Heart right ventricle (tissue), 16 donors: ENCODE results near the gene FUNDC2. TPM values are rescaled to one million over a fixed set of nuclear protein-coding genes. Genes with fewer than 3 reads are reported as not detected.

Source experiments
- ATAC-seq, 8 donors: fragments of 200-7000 bp; cut with Tn5 transposase; one replicate each; pipeline ENCODE4 v1.9.1; 2020; ENCODE audit warnings: mild to moderate bottlenecking in 8 of 8, moderate library complexity in 8 of 8, moderate number of reproducible peaks in 1 of 8
- DNase-seq, 2 donors: peaks; one replicate each; pipeline ENCODE4 v3.0.0-alpha.2; 2020
- H3K27ac ChIP-seq, 10 donors: fragments of 200-600 bp; sonication (generic) in 2 of 10; one replicate each; pipeline versions ENCODE4 v1.5.0 to v1.8.0; 2020 to 2022; ENCODE audit warnings: mild to moderate bottlenecking in 3 of 10
- H3K27me3 ChIP-seq, 7 donors: fragments of 200-600 bp; one replicate each; pipeline ENCODE4 v1.8.0; 2021 to 2022; ENCODE audit warnings: mild to moderate bottlenecking in 2 of 7
- H3K36me3 ChIP-seq, 9 donors: fragments of 200-600 bp; sonication (generic) in 1 of 9; one replicate each; pipeline versions ENCODE4 v1.5.0 to v1.8.0; 2020 to 2022; ENCODE audit warnings: mild to moderate bottlenecking in 2 of 9
- H3K4me1 ChIP-seq, 9 donors: fragments of 200-600 bp; sonication (generic) in 1 of 9; one replicate each; pipeline versions ENCODE4 v1.5.0 to v1.8.0; 2020 to 2022; ENCODE audit warnings: mild to moderate bottlenecking in 4 of 9
- H3K4me3 ChIP-seq, 10 donors: fragments of 200-600 bp; sonication (generic) in 2 of 10; one replicate each; pipeline versions ENCODE4 v1.5.0 to v1.8.0; 2020 to 2022; ENCODE audit warnings: mild to moderate bottlenecking in 7 of 10, moderate library complexity in 2 of 10
- H3K9me3 ChIP-seq, 11 donors: fragments of 200-600 bp in 10 of 11; sonication (generic) in 2 of 11; one replicate each; pipeline versions ENCODE4 v1.5.0 to v1.8.0; 2013 to 2022; ENCODE audit warnings: mild to moderate bottlenecking in 2 of 11, control low read depth in 1 of 11, moderate library complexity in 1 of 11
- WGBS, 2 donors: extraction: QIAGEN DNeasy Blood & Tissue Kit; methylation state at CpG; one replicate each; pipeline ENCODE4 v1.1.7; 2013; ENCODE audit warnings: inconsistent platforms in 1 of 2; 5-methylcytosine and 5-hydroxymethylcytosine counted together
- intact Hi-C, 10 donors: fragments of 100-400 bp; cut with DNase I; formaldehyde crosslinking; loops; one replicate each; pipeline versions ENCODE4 v1.11.1 to v1.14.2; 2022
- polyA plus RNA-seq, 2 donors: library from polyadenylated mRNA; stranded (reverse); fragments of 200-250 nt; gene quantifications; one replicate each; pipeline ENCODE4 v1.2.3, GENCODE V29; 2013
- total RNA-seq, 10 donors: library from RNA; stranded (reverse); fragmentation: NEBNext Ultra II Directional in 3 of 10; extraction: Animal tissue kit (Norgen Biotek cat#: 25700) in 3 of 10; gene quantifications; one replicate each; pipeline versions ENCODE4 v1.2.1 to v1.2.4, GENCODE V29; 2021 to 2023
- TF ChIP-seq, protein P1 (sequence below), 9 donors: fragments of 200-600 bp; sonication (generic) in 2 of 9; IDR thresholded peaks; one replicate each; pipeline versions ENCODE4 v1.5.0 to v1.8.0; 2021 to 2022; ENCODE audit warnings: antibody characterized with exemption in 9 of 9, mild to moderate bottlenecking in 5 of 9, moderate library complexity in 1 of 9
- donor health status: Arrhythmogenic right ventricular cardiomyopathy.
- donor health status: ischemic (EF 13 %, LVEDD 7.1; RV severe dilation, severe dysfunction).
- donor health status: healthy with polysubstance abuse.
- donor health status: DM: no; HTN: yes; CAD: no.
- donor health status: DM: no; HTN: no; CAD: no.
- donor health status: ischemic (EF 25% LVEDD 6.9; RV normal size, moderate dysfunction).
- donor health status: ischemic (EF 25% LVEDD 5.7; RV mildly dilated, moderate dysfunction).
- donor health status: healthy.
- donor health status: DM: yes; HTN: yes; CAD: no.
- donor health status: Ischemic cardiomyopathy.
- donor health status: ischemic (EF 35%, LVEDD 5.7; RV mildly dilated, moderate dysfunction).
- donor health status: nonischemic (EF 11% LVEDD 7.7; RV severe dilation, severe dysfunction).
- donor health status: DM: yes; HTN: yes; CAD: no.
- donor health status: PGD.
- donor health status: ischemic (EF 29% LVEDD 5.4; RV normal size, mild dysfunction).
- donor health status: nonischemic (EF 23%, LVEDD 6.1; RV moderate dilation, normal function).

FUNDC2 gene
- total and polyA plus RNA-seq, 12 donors: 234 to 530 (median 312) TPM

DNA sequence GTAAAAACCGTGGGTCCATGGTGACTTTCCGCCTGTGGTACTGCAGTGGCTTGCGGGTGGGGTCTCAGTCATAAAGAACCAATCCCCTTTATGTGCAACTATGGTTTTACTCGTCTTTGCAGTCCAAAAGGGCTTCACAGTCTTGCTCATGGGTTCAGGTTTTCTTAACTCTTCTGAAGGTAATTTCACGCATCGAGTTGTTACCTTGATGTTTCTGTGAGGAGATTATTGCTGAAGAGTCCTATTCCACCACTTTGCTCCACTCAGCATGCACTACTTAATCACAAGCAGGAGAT is 45.6 kb upstream of the FUNDC2 start:
- TF ChIP-seq, protein P1, sequence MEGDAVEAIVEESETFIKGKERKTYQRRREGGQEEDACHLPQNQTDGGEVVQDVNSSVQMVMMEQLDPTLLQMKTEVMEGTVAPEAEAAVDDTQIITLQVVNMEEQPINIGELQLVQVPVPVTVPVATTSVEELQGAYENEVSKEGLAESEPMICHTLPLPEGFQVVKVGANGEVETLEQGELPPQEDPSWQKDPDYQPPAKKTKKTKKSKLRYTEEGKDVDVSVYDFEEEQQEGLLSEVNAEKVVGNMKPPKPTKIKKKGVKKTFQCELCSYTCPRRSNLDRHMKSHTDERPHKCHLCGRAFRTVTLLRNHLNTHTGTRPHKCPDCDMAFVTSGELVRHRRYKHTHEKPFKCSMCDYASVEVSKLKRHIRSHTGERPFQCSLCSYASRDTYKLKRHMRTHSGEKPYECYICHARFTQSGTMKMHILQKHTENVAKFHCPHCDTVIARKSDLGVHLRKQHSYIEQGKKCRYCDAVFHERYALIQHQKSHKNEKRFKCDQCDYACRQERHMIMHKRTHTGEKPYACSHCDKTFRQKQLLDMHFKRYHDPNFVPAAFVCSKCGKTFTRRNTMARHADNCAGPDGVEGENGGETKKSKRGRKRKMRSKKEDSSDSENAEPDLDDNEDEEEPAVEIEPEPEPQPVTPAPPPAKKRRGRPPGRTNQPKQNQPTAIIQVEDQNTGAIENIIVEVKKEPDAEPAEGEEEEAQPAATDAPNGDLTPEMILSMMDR (IDR thresholded peaks at IDR 0.05): peak in 1 of 9 donors; percentile 5
- ATAC-seq (no peak), DNase-seq (no peak)
- Histone ChIP-seq H3K4me1 (peaks cover 0 to 8% (median 0%) of the 10 kb centered on the region in 9 donors), H3K4me3 (peak overlapping the region in 5 of 10 donors; percentile 40 to 50 (median 43)), H3K27ac (peak overlapping the region in 2 of 10 donors; percentile 5 to 48), H3K27me3 (no peaks in the 10 kb centered on the region), H3K9me3 (peaks cover 0 to 15% (median 0%) of the 10 kb centered on the region in 11 donors), H3K36me3 (peaks cover 0 to 17% (median 0%) of the 10 kb centered on the region in 9 donors)
- 23 to 26% methylated on average over 6 of the region's 6 CpGs for WGBS, 2 donors
- intact Hi-C loops: loop anchor here in 7 of 10 donors (1.0 to 10.0 kb wide), 5 partner anchors 71 to 76 kb away; no protein-coding TSS in a partner anchor

DNA sequence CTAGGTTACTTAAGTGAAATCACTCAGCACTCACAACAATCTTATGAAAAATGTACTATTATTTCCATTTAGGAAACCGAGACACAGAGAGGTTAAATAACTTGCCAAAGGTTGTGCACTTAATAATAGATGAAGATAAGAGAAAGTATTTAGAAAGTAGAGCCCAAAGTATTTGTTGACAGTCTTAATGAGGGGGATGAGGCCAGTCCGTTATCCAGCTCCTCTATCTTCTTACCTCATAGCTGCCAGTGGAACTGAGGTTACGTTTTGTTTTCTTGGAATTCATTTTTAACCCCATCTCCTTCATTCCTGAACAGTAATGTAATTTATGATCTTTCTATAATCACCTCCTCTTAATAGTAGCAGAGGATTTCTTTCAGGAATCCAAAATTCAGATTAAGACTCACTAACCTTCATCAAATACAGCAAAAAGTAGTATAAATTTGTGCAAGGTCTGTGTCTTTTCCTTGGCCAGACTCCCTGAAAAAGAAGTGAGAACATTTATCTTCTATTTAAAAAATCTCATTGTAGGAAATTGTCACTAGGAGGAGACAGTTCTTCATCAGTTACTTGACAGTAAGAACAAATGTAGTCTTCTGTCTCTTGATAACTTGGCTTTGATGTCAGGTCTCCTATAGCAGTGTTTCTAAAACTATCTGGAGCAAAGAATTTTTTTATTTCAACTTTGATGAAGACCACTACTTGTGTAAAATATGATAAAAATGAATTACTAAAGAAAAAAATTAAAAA is 39.6 kb upstream of the FUNDC2 start:
- ATAC-seq (no peak), DNase-seq (no peak)
- no peak overlapping the region for H3K27ac ChIP-seq
- peaks cover 0 to 8% (median 0%) of the 10 kb centered on the region in 9 donors for H3K4me1 ChIP-seq
- TF ChIP-seq, protein P1 (IDR thresholded peaks at IDR 0.05): peak in 6 of 9 donors; percentile 5 to 31 (median 26)
- H3K4me3 ChIP-seq: no peak overlapping the region
- peaks cover 0 to 26% (median 0%) of the 10 kb centered on the region in 9 donors for H3K36me3 ChIP-seq
- H3K9me3 ChIP-seq: no peaks in the 10 kb centered on the region
- intact Hi-C loops: loop anchor here in 1 of 10 donors (10.0 kb wide), 1 partner anchor 68 kb away; no protein-coding TSS in a partner anchor
- no peaks in the 10 kb centered on the region for H3K27me3 ChIP-seq
- WGBS, 2 donors: 35 to 40% methylated on average over 3 of the region's 3 CpGs

DNA sequence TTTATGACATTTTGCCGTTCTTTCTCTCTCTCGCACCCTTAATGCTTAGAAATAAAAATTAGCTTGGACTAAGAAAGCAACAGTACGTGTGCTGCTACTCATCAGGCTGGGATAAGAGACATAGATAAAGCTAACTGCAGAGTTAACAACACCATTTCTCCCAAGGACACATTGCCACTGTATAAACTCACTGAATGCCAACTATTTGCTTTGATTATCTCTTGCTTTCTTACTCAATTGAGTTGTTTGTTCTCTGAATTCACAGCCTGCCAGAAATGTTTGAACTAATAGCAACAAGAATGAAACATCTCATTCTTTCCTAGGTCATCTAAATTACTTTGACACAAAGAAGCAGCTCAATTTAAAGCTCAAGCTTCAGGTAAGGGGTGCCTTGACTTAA is 38.7 kb upstream of the FUNDC2 start:
- no peak overlapping the region for H3K27ac ChIP-seq
- DNase-seq (no peak), ATAC-seq (no peak)
- H3K4me3 ChIP-seq: no peak overlapping the region
- peaks cover 0 to 32% (median 0%) of the 10 kb centered on the region in 9 donors for H3K36me3 ChIP-seq
- H3K9me3 ChIP-seq: no peaks in the 10 kb centered on the region
- no peaks in the 10 kb centered on the region for H3K27me3 ChIP-seq
- TF ChIP-seq, protein P1 (IDR thresholded peaks at IDR 0.05): no peak
- intact Hi-C loops: loop anchor here in 1 of 10 donors (10.0 kb wide), 1 partner anchor 67 kb away; no protein-coding TSS in a partner anchor
- 53 to 65% methylated on average over 3 of the region's 3 CpGs for WGBS, 2 donors
- peaks cover 0 to 8% (median 0%) of the 10 kb centered on the region in 9 donors for H3K4me1 ChIP-seq

DNA sequence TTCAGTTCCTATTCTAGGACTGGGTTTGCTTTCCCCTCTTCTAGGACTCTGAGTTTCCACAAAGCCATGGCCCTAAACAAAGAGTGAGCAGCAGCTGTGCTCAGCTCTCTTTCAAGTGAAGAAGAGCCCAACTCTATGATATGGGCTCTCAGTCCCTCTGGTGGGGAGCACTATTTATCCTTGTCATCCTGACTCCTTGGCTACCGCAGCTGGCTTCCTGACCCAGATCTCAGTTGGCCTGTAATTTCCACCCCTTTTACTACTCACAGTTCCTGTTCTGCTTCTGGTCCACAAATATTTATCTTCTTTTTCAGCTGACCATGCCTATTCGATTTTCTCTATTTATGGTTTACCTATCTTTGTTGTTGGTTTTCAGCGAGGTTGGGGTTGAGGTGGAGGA is 37.9 kb upstream of the FUNDC2 start:
- H3K27me3 ChIP-seq: no peaks in the 10 kb centered on the region
- 77 to 82% methylated on average over 3 of the region's 3 CpGs for WGBS, 2 donors
- intact Hi-C loops: loop anchor here in 1 of 10 donors (10.0 kb wide), 1 partner anchor 66 kb away; no protein-coding TSS in a partner anchor

More for the DNA sequence above, 37.9 kb upstream of the FUNDC2 start:
- H3K4me3 ChIP-seq: no peak overlapping the region
- H3K4me1 ChIP-seq: peaks cover 0 to 8% (median 0%) of the 10 kb centered on the region in 9 donors
- no peak for ATAC-seq
- TF ChIP-seq, protein P1 (IDR thresholded peaks at IDR 0.05): no peak
- no peaks in the 10 kb centered on the region for H3K9me3 ChIP-seq
- H3K27ac ChIP-seq: peak overlapping the region in 1 of 10 donors; percentile 7
- peaks cover 0 to 37% (median 0%) of the 10 kb centered on the region in 9 donors for H3K36me3 ChIP-seq
- DNase-seq: no peak
